ENCODE measurements around the gene LDLRAD4.

- TF ChIP-seq, protein P1, sequence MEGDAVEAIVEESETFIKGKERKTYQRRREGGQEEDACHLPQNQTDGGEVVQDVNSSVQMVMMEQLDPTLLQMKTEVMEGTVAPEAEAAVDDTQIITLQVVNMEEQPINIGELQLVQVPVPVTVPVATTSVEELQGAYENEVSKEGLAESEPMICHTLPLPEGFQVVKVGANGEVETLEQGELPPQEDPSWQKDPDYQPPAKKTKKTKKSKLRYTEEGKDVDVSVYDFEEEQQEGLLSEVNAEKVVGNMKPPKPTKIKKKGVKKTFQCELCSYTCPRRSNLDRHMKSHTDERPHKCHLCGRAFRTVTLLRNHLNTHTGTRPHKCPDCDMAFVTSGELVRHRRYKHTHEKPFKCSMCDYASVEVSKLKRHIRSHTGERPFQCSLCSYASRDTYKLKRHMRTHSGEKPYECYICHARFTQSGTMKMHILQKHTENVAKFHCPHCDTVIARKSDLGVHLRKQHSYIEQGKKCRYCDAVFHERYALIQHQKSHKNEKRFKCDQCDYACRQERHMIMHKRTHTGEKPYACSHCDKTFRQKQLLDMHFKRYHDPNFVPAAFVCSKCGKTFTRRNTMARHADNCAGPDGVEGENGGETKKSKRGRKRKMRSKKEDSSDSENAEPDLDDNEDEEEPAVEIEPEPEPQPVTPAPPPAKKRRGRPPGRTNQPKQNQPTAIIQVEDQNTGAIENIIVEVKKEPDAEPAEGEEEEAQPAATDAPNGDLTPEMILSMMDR (IDR thresholded peaks at IDR 0.05; ENCODE audit: insufficient read depth, low read length): no peak
- no peak for TF ChIP-seq POLR2AphosphoS5 (IDR thresholded peaks at IDR 0.05; ENCODE audit: low read depth)
Measured at GRCh38 chr18:13620818-13621445, 402.4 kb downstream of the LDLRAD4 start.

Measured in HL-60 (cell line).